SK-N-SH (cell line): Measurements from ENCODE around the gene SRXN1. TPM values are rescaled to one million over a fixed set of nuclear protein-coding genes. Genes with fewer than 3 reads are reported as not detected.

ENCODE experiments used
- CTCF ChIA-PET: fragments of 300-600, 350-600 bp; formaldehyde crosslinking; extraction: SDS; loops from one replicate; lab custom pipeline; 2021; lab: Yijun Ruan, JAX
- POLR2A ChIA-PET: fragments of 350-600 bp; sonication (Branson Sonifier 250); formaldehyde crosslinking; extraction: SDS; loops from one replicate; lab custom pipeline; 2020; ENCODE audit warnings: antibody characterized with exemption, inconsistent platforms; lab: Yijun Ruan, JAX
- DNase-seq: peaks from one replicate; pipeline ENCODE4 v3.0.0; 2012
- H2AFZ ChIP-seq: fragments of 200-600 bp; sonication (generic); 2 replicates; pipeline ENCODE4 v1.8.1; 2016; ENCODE audit warnings: antibody characterized with exemption, mild to moderate bottlenecking, low read depth
- H3F3A ChIP-seq: fragments of 200-600 bp; sonication (generic); replicated peaks from 2 replicates; pipeline ENCODE3; 2016; ENCODE audit warnings: antibody characterized with exemption, mild to moderate bottlenecking; ENCODE audit not compliant: insufficient read depth
- H3K27ac ChIP-seq, 2 experiments: fragments of 200-500 bp in 1 of 2; fragments of 200-600 bp in 1 of 2; sonication (Bioruptor generic) in 1 of 2; sonication (generic), shearing (Covaris generic) in 1 of 2; 2 replicates each; pipeline versions ENCODE4 v1.5.1 to v1.6.1; 2014 to 2016; ENCODE audit warnings: low read depth in 2 of 2, inconsistent platforms in 1 of 2, low read length in 1 of 2, mild to moderate bottlenecking in 1 of 2, mixed read lengths in 1 of 2
- H3K27me3 ChIP-seq: fragments of 200-600 bp; sonication (generic), shearing (Covaris generic); 2 replicates; pipeline ENCODE4 v1.6.1; 2016; ENCODE audit warnings: mixed run types; ENCODE audit not compliant: insufficient read depth
- H3K36me3 ChIP-seq, 2 experiments: fragments of 200-500 bp in 1 of 2; fragments of 200-600 bp in 1 of 2; sonication (Bioruptor generic) in 1 of 2; sonication (generic) in 1 of 2; replicated peaks in 1 of 2; 2 replicates each; pipeline versions ENCODE3 to v1.5.1; 2014 to 2016; ENCODE audit warnings: low read length in 1 of 2, mild to moderate bottlenecking in 1 of 2; ENCODE audit not compliant: insufficient read depth in 2 of 2, control insufficient read depth in 1 of 2
- H3K4me1 ChIP-seq, 2 experiments: fragments of 200-500 bp in 1 of 2; fragments of 200-600 bp in 1 of 2; sonication (Bioruptor generic) in 1 of 2; sonication (generic), shearing (Covaris generic) in 1 of 2; 2 replicates each; pipeline versions ENCODE4 v1.5.1 to v1.6.1; 2014 to 2016; ENCODE audit warnings: low read depth in 1 of 2, low read length in 1 of 2, mixed run types in 1 of 2; ENCODE audit not compliant: insufficient read depth in 2 of 2, control insufficient read depth in 1 of 2
- H3K4me2 ChIP-seq: fragments of 200-600 bp; sonication (generic), shearing (Covaris generic); 2 replicates; pipeline ENCODE4 v1.6.1; 2017; ENCODE audit warnings: mixed run types
- H3K4me3 ChIP-seq, 2 experiments: fragments of 200-500 bp in 1 of 2; fragments of 200-600 bp in 1 of 2; sonication (Bioruptor generic) in 1 of 2; sonication (generic), shearing (Covaris generic) in 1 of 2; 2 replicates each; pipeline versions ENCODE4 v1.5.1 to v1.8.1; 2014 to 2016; ENCODE audit warnings: low read depth in 2 of 2, inconsistent platforms in 1 of 2, low read length in 1 of 2, mild to moderate bottlenecking in 1 of 2, mixed read lengths in 1 of 2, moderate library complexity in 1 of 2
- H3K79me2 ChIP-seq: fragments of 200-600 bp; sonication (generic); 2 replicates; pipeline ENCODE4 v1.8.1; 2017; ENCODE audit warnings: mild to moderate bottlenecking; ENCODE audit not compliant: insufficient read depth
- H3K9ac ChIP-seq: fragments of 200-600 bp; sonication (generic); 2 replicates; pipeline ENCODE4 v1.6.1; 2017; ENCODE audit warnings: mixed run types
- H3K9me2 ChIP-seq: fragments of 200-600 bp; sonication (generic); 2 replicates; pipeline ENCODE4 v1.6.1; 2017; ENCODE audit warnings: mixed run types
- H3K9me3 ChIP-seq: fragments of 200-600 bp; sonication (generic); 2 replicates; pipeline ENCODE4 v1.6.1; 2017; ENCODE audit warnings: mixed run types, mild to moderate bottlenecking, moderate library complexity
- H4K20me1 ChIP-seq: fragments of 200-600 bp; sonication (generic); 2 replicates; pipeline ENCODE4 v1.6.1; 2017; ENCODE audit warnings: mild to moderate bottlenecking, mixed run types; ENCODE audit not compliant: insufficient read depth
- CTCF ChIP-seq: fragments of 200-600 bp; sonication (generic); IDR thresholded peaks from 2 replicates; pipeline ENCODE4 v1.6.1; 2017; ENCODE audit warnings: antibody characterized with exemption, mild to moderate bottlenecking, moderate library complexity
- FOXM1 ChIP-seq: IDR thresholded peaks from 2 replicates; pipeline ENCODE4 v1.4.0; 2012; ENCODE audit warnings: low read depth, mild to moderate bottlenecking
- JUND ChIP-seq: IDR thresholded peaks from 2 replicates; pipeline ENCODE4 v1.4.0; 2012
- MEF2A ChIP-seq: IDR thresholded peaks from 2 replicates; pipeline ENCODE4 v1.4.0; 2012; ENCODE audit warnings: low read depth, borderline replicate concordance
- NRF1 ChIP-seq: IDR thresholded peaks from 2 replicates; pipeline ENCODE4 v1.6.1; 2012; ENCODE audit warnings: low read depth, mild to moderate bottlenecking, low read length
- RXRA ChIP-seq: IDR thresholded peaks from 2 replicates; pipeline ENCODE4 v1.4.0; 2012; ENCODE audit warnings: low read depth, mild to moderate bottlenecking, borderline replicate concordance
- TCF12 ChIP-seq: IDR thresholded peaks from 2 replicates; pipeline ENCODE4 v1.4.0; 2012
- WGBS: methylation state at CpG from one replicate; pipeline ENCODE4 v1.1.6; 2017; ENCODE audit warnings: low lambda C conversion rate; 5-methylcytosine and 5-hydroxymethylcytosine counted together
- polyA plus RNA-seq, 3 experiments: library from polyadenylated mRNA; depleted of rRNA; stranded (reverse); fragments of >200 nt; gene quantifications; 2 replicates each; pipeline ENCODE4 v1.2.3, GENCODE V29; 2012
- TF ChIP-seq, protein P1 (sequence below): IDR thresholded peaks from 2 replicates; pipeline ENCODE4 v1.4.0; 2012; ENCODE audit warnings: low read depth
- TF ChIP-seq, protein P2 (sequence below): fragments of 150-350 bp; IDR thresholded peaks from 2 replicates; pipeline ENCODE4 v1.6.1; 2017; ENCODE audit warnings: antibody characterized with exemption, low read length, low read depth, borderline replicate concordance
- TF ChIP-seq, protein P3 (sequence below): IDR thresholded peaks from 2 replicates; pipeline ENCODE4 v1.4.0; 2012; ENCODE audit warnings: low read depth, borderline replicate concordance

Gene SRXN1
- polyA plus RNA-seq, 1 of the 3 experiments (the other 2 are of a cell fraction): 26.2 TPM

DNA sequence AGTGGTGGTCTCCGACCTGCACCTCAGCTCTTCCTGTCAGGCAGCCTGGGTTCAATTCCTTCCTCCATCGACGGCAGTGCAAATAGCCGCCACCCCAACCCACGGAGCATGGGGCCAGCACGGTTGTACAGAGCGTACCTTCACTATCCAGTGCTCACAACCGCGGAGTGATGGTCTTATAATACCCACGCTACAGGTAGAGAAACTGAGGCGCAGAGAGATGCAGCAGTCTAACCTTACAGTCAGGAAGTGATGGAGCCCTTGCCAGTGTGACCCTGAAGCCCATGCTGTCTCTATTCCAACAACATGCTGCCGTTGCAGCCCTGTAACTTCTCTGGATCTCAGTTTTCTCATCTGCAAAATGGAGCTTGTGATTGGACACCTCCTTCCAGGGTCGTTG is 11.6 kb upstream of the SRXN1 start:
- no peaks in the 10 kb centered on the region for H3K36me3 ChIP-seq
- H4K20me1 ChIP-seq: no peaks in the 10 kb centered on the region
- H2AFZ ChIP-seq: no peak overlapping the region
- no peak for DNase-seq
- H3F3A ChIP-seq: no peaks in the 10 kb centered on the region
- H3K9me3 ChIP-seq: no peaks in the 10 kb centered on the region
- TF ChIP-seq JUND (no peak), FOXM1 (no peak)
- WGBS: 75% methylated on average over 13 of the region's 13 CpGs
- ChIA-PET POLR2A (no interaction called here), CTCF (interaction anchor here (1.2 to 6.0 kb wide), 5 partner anchors 19 to 103 kb away, joined by 4 to 76 read pairs (median 20); no protein-coding TSS in a partner anchor)
- no peaks in the 10 kb centered on the region for H3K9me2 ChIP-seq
- H3K9ac ChIP-seq: no peak overlapping the region
- no peaks in the 10 kb centered on the region; a peak in 1 of 4 replicates for H3K4me1 ChIP-seq
- H3K4me2 ChIP-seq: no peak overlapping the region
- no peaks in the 10 kb centered on the region; the same call in 1 of the 2 replicates for H3K27me3 ChIP-seq
- no peak overlapping the region for H3K4me3 ChIP-seq
- no peaks in the 10 kb centered on the region for H3K79me2 ChIP-seq
- no peak overlapping the region for H3K27ac ChIP-seq

GRCh38 chr20:664151-664550 is 11.2 kb upstream of the SRXN1 start:
- H3K4me2 ChIP-seq: no peak overlapping the region
- CTCF ChIA-PET: interaction anchor here (1.2 to 6.0 kb wide), 5 partner anchors 19 to 74 kb away, joined by 4 to 76 read pairs (median 8); no protein-coding TSS in a partner anchor
- DNase-seq: no peak
- H3K9me2 ChIP-seq: no peaks in the 10 kb centered on the region
- 84% methylated on average over 57 of the region's 60 CpGs for WGBS
- no peaks in the 10 kb centered on the region; a peak in 1 of 4 replicates for H3K4me1 ChIP-seq
- H3F3A ChIP-seq: no peaks in the 10 kb centered on the region
- no peaks in the 10 kb centered on the region for H4K20me1 ChIP-seq
- no peak overlapping the region for H2AFZ ChIP-seq
- H3K36me3 ChIP-seq: no peaks in the 10 kb centered on the region
- no peaks in the 10 kb centered on the region; the same call in 1 of the 2 replicates for H3K27me3 ChIP-seq
- H3K4me3 ChIP-seq: no peak overlapping the region
- no peak overlapping the region for H3K27ac ChIP-seq
- no peaks in the 10 kb centered on the region for H3K79me2 ChIP-seq
- TF ChIP-seq, protein P1, sequence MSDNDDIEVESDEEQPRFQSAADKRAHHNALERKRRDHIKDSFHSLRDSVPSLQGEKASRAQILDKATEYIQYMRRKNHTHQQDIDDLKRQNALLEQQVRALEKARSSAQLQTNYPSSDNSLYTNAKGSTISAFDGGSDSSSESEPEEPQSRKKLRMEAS: no peak
- TF ChIP-seq RXRA: no peak
- TF ChIP-seq CTCF: no peak
- no peak for TF ChIP-seq NRF1
- TF ChIP-seq, protein P2, sequence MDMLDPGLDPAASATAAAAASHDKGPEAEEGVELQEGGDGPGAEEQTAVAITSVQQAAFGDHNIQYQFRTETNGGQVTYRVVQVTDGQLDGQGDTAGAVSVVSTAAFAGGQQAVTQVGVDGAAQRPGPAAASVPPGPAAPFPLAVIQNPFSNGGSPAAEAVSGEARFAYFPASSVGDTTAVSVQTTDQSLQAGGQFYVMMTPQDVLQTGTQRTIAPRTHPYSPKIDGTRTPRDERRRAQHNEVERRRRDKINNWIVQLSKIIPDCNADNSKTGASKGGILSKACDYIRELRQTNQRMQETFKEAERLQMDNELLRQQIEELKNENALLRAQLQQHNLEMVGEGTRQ: no peak
- TF ChIP-seq, protein P3, sequence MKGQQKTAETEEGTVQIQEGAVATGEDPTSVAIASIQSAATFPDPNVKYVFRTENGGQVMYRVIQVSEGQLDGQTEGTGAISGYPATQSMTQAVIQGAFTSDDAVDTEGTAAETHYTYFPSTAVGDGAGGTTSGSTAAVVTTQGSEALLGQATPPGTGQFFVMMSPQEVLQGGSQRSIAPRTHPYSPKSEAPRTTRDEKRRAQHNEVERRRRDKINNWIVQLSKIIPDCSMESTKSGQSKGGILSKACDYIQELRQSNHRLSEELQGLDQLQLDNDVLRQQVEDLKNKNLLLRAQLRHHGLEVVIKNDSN: no peak
- TF ChIP-seq TCF12: no peak
- no peak for TF ChIP-seq MEF2A
- TF ChIP-seq, all 33 proteins: peak for 0
- Histone ChIP-seq H3K9me3 (no peaks in the 10 kb centered on the region), H3K9ac (no peak overlapping the region)
- POLR2A ChIA-PET: no interaction called here
